HG02981 (cell line): ENCODE data around the gene BAK1.
"Not testable (repeated sequence)": the region's sequence is repeated elsewhere in the genome, so short reads cannot be mapped to it uniquely, and the experiment has no call there.

Experiments used
- ATAC-seq: cut with Tn5 transposase; IDR thresholded peaks from one replicate; pipeline ENCODE4 v1.9.1; 2021; ENCODE audit warnings: mild to moderate bottlenecking, moderate library complexity; ENCODE audit not compliant: unreplicated experiment

BAK1 gene

DNA sequence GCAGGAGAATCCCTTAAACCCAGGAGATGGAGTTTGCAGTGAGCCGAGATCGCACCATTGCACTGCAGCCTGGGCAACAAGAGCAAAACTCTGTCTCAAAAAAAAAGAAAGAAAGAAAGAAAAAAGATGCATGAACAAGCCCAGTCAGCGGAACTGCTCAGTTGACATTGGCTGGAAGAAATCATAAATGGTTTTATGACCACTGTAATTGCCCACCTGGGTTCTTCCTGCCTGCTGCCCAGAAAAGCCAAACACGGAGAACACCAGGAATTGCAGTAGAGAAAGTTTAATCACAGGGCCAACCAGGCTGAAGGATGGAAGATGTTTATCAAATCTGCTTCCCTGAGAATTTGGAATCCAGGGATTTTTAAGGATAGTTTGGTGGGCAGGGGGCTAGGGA, 22.7 kb downstream of the BAK1 start:
- no peak for ATAC-seq

DNA sequence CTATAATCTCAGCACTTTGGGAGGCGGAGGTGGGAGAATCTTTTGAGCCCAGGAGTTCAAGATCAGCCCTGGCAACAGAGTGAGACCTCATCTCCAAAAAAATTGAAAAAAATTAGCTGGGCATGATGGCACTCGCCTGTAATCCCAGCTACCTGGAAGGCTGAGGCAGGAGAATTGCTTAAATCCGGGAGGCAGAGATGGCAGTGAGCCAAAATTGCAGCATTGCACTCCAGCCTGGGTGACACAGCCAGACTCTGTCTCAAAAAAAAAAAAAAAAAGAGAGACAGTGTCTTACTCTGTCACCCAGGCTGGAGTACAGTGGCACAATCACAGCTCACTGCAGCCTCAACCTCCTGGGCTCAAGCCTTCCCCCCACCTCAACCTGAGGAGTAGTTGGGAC, 27.2 kb downstream of the BAK1 start:
- not testable (repeated sequence) for ATAC-seq

DNA sequence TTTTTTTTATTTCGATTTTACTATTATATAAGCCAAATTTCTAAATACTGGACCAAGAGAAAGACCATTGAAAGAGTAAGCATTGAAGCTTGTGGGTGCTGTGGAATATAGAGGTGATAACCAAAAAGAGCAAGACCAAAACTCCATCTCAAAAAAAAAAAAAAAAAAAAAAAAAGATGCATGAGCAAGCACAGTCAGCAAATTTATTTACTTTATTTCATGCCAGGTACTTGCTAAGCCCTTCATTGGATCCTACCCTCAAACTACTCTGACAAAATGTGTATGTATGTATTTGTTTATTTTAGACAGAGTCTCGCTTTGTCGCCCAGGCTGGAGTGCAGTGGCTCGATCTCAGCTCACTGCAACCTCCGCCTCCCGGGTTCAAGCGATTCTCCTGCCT, 27.8 kb downstream of the BAK1 start:
- ATAC-seq, result no peak

DNA sequence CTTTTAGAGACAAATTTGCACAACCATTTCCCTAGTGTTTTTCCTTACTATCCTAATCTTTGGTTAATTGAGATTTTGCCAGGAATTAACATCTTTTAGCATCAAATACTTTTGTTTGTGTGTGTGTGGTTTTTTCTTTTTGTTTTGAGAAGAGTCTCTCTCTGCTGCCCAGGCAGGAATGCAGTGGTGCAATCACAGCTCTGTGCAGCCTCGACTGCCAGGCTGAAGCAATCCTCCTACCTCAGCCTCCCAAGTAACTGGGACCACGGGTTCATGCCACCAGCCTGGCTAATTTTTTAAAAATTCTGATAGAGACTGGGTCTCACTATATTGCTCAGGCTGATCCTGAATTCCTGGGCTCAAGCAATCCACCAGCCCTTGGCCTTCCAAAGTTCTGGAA, 28.5 kb downstream of the BAK1 start:
- ATAC-seq, result no peak

DNA sequence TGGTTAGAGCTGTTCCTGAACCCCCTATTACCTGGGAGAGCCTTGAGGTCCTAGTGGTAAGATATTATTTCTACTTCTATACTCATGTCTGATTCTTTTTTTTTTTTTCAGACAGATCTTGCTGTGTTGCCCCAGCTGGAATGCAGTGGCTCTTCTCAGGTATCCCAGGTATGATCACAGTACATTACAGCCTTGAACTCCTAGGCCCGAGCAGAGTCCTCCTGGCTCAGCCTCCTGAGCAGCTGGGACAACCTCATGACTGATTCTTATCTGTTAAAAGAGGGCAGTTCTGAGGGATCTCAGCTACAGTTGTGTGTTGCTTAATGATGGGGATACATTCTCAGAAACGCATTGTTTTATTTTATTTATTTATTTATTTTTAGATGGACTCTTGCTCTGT, 30.2 kb downstream of the BAK1 start:
- no peak for ATAC-seq

DNA sequence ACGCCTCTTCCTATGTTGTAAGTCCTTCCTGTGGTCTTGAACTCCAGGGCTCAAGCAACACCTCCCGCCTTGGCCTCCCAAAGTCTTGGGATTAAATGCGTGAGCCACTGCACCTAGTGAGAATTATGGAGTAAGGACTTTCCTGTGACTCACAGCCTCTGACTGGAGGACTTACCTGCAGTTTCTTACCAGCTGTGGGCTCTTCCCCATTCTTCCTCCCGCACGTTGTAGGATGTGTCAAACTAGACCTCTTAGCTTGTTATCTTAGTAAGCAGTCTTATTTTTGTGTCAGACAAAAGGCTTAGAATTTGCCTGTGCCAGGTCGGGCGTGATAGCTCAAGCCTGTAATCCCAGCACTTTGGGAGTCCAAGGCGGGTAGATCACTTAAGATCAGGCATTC, 30.9 kb downstream of the BAK1 start:
- no peak for ATAC-seq

DNA sequence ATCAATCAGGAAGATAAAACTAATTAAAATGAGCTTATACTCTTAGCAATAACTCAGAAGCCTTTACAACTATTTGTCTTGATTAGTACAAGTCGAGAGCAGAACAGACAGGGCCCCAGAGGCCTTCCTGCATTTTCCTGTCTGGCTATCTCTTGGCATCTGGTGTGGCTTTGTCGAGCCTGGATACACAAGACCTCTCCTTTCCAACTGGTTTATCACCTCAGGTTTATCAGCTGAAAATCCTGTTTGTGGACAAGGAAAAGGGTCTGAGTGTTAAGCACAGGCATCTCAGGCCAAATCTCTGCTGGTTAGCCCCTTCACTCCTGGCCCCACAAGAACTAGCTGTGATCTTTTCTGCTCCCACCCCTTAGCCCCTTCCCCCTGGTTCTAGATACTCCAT, 32.6 kb downstream of the BAK1 start:
- ATAC-seq, result no peak

DNA sequence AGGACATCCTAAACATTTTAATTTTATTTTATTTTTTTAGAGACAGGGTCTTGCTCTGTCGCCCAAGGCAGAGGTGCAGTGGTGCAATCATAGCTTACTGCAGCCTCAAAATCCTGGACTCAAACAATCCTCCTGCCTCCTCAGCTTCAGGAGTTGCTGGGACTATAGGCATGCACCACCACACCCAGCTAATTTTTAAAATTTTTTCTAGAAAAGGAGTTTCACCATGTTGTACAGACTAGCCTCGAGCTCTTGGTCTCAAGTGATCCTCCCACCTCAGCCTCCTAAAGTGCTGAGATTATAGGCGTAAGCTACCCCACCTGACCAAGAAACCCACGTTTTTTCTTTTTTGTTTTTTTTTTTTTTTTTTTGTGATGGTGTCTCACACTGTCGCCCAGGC, 33.3 kb downstream of the BAK1 start:
- ATAC-seq, result no peak

DNA sequence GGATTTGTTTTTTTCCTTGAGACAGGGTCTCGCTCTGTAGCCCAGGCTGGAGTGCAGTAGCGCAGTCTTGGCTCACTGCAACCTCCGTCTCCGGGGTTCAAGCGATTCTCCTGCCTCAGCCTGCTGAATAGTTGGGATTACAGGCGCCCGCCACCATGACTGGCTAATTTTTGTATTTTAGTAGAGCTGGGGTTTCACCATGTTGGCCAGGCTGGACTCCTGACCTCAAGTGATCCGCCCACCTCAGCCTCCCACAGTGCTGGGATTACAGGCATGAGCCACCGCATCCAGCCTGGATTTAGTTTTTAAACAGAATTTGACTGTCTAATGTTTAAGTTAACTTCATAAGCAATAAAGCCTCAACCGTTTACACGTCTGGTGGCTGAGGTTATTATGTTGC, 34.8 kb downstream of the BAK1 start:
- ATAC-seq, result not testable (repeated sequence)

DNA sequence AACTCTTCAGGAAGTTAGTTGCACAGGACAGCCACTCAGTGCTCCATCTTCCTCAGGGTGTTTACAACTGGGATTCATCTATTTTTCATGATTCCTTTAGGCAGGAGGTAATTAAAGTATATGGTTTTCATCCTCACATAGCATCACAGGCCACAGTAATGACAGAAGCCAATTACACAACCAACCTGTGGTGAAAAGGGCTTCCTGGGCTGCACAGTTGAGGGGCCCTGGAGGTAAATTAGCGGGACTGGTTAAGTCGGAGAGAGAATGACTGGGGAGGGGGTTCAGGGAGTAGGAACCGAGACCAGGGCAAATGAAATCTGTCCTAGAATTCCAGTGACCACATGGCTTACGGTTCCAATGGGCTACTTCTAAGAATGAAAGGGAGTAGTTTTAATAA, 37.0 kb downstream of the BAK1 start:
- no peak for ATAC-seq

DNA sequence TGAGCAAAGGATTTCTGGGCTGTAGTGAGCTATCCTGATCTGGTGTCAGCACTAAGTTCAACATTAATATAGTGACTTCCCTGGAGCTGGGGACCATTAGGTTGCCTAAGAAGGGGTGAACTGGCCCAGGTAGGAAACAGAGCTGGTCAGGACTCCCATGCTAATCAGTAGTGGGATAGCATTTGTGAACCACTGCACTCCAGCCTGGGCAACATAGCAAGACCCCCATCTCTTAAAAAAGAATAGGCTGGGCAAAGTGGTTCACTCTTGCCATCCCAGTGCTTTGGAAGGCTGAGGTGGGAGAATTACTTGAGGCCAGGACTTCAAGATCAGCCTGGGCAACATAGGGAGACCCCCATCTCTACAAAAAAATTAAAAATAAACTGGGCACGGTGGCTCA, 39.3 kb downstream of the BAK1 start:
- no peak for ATAC-seq

DNA sequence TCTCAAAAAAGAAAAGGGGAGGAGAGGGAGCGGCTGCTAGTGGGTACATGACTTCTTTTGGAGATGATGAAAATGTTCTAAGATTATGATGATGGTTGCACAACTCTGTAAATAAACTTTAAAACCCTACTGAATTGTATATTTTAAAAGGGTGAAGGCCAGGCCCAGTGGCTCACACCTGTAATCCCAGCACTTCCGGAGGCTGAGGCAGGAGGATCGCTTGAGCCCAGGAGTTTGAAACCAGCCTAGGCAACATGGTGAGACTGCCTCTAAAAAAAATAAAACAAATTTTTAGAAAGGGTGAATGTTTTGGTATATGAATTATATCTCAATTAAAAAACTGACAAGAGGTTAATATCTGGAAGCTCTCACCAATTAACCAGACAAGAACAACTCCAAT, 45.4 kb downstream of the BAK1 start:
- ATAC-seq, result no peak

DNA sequence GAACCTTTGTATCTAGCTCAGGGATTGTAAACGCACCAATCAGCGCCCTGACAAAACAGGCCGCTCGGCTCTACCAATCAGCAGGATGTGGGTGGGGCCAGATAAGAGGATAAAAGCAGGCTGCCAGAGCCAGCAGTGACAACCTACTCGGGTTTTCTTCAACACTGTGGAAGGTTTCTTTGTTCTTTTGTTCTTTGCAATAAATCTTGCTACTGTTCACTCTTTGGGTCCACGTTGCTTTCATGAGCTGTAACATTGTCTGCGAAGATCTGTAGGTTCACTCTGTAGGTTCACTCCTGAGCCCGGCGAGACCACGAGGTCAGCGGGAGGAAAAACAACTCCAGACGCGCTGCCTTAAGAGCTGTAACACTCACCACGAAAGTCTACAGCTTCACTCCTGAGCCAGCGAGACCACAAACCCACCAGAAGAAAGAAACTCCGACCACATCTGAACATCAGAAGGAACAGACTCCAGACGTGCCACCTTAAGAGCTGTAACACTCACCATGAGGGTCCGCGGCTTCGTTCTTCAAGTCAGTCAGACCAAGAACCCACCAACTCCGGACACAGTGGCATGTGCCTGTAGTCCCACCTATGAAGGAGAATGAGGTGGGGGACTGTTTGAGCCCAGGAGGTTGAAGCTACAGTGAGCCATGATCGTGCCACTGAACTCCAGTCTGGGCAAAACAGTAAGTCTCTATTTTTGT, 46.8 kb downstream of the BAK1 start:
- not testable (repeated sequence) for ATAC-seq

DNA sequence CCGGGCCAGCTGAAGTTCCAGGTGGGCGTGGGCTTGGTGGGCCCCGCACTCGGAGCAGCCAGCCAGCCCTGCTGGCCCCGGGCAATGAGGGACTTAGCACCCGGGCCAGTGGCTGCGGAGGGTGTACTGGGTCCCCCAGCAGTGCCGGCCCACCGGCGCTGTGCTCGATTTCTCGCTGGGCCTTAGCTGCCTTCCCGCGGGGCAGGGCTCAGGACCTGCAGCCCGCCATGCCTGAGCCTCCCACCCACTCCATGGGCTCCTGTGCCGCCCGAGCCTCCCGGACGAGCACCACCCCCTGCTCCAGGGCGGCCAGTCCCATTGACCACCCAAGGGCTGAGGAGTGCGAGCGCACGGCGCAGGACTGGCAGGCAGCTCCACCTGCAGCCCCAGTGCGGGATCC, 47.6 kb downstream of the BAK1 start:
- not testable (repeated sequence) for ATAC-seq

DNA sequence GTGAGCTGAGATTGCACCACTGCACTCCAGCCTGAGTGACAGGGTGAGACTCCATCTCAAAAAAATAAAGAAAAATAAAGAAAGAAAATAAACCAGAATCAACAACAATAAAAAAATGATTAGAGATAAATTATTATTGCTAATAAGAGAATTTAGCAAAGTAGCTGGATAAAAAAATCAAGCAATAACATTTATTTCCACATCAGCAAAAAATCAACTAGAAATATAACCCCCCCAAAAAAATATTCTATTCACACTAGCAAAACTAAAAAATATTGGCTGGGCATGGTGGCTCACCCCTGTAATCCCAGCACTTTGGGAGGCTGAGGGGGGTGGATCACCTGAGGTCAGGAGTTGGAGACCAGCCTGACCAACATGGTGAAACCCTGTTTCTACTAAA, 49.5 kb downstream of the BAK1 start:
- not testable (repeated sequence) for ATAC-seq
